SH-SY5Y (cell line): ENCODE measurements around the gene TOR2A.

Experiments used
- GATA2 ChIP-seq: IDR thresholded peaks from 2 replicates; pipeline ENCODE4 v1.6.1; 2011; ENCODE audit warnings: mild to moderate bottlenecking, low read depth, low read length
- GATA3 ChIP-seq: IDR thresholded peaks from 2 replicates; pipeline ENCODE4 v1.6.1; 2011; ENCODE audit warnings: low read depth, mild to moderate bottlenecking, low read length, moderate library complexity

TOR2A gene

GRCh38 chr9:127734747-127735529, at the start of gene TOR2A:
Gene TOR2A (minus strand): TSS chr9:127735294. CDS start chr9:127735270, 24 bp downstream.
- TF ChIP-seq GATA2, result no peak
- TF ChIP-seq GATA3, result no peak

GRCh38 chr9:127783111-127784008, 48.3 kb upstream of the TOR2A start:
- TF ChIP-seq GATA3 (no peak), GATA2 (no peak)

GRCh38 chr9:127781806-127782205, 46.7 kb upstream of the TOR2A start:
- no peak for TF ChIP-seq GATA2
- TF ChIP-seq GATA3, result no peak

DNA sequence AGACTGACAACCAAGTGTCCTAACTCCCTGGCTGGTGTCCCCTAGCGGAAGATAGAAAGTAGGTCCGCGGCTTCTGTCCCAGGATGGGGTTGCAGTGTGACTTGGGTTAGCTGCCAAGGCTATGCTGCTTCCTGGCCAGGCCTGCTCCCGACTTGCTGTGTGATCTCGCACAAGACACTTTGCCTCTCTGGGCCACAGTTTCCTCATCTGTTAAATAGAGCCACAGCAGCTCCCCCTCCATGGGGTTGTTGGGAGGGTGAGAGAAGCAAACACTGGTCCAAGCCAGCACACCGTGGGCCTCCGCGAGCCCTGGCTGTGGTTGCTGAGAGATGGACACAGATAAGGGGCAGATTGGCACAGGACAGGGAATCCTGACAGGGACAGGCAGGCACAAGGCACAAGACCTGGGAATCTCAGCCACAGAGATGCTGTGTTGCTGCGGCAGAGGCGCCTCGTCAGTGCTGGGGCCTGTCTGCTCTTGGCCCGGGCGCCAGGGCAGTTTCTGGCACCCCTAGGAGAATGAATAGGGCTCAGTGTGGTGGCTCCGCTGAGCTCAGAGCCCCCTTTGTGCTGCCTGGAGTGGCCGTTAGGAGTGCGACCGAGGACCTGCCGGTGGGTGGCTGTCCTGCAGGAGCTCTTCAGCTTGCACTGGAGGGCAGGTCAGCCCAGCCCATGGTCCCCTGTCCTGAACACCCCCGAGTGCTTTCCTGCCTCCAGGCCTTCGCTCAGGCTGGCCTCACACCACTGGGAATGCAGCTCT, 45.2 kb upstream of the TOR2A start:
- peak; percentile 93 for TF ChIP-seq GATA2
- TF ChIP-seq GATA3, result no peak; the same call in 1 of the 2 replicates

DNA sequence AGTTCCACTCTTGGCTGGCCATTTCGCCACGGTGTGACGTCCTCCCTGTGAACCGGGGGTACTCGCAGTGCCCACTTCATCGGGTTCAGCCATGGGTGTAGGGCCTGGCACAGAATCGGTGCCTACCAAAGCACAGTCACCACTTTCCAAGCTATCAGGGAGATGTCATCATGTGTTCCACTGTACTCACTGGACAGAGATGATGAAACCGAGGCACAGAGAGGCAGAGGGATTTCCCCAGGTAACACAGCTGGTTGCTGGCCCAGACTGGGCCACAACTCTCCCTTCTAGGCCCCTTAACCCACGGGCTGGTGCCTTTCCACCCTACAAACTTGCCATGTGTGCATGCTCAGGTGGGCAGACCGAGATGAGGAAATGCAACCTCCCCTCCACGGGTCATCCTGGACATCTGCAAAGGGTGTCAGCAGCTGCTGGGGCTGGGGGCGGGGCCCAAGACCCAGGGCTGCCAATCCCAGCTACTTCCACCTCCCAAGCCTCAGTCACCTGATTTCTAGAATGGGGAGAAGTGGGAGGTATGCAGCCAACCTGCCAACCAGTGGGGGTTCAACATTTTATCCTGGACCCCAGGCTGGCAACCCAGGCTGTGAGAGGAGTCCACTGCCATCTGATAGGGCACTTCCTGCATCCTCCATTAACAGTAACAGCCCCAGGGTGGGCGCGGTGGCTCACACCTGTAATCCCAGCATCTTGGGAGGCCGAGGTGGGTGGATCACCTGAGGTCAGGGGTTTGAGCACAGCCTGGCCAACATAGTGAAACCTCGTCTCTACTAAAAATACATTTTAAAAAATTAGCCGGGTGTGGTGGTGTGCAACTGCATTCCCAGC, 44.3 kb upstream of the TOR2A start:
- no peak for TF ChIP-seq GATA2
- no peak for TF ChIP-seq GATA3

GRCh38 chr9:127778280-127779135, 43.4 kb upstream of the TOR2A start, which contains the start of gene SH2D3C:
Gene SH2D3C (minus strand): TSS chr9:127778666. CDS start chr9:127778627, 39 bp downstream.
- TF ChIP-seq GATA2, result no peak
- TF ChIP-seq GATA3, result no peak

GRCh38 chr9:127777368-127777980, 42.4 kb upstream of the TOR2A start:
- no peak for TF ChIP-seq GATA3
- no peak for TF ChIP-seq GATA2

DNA sequence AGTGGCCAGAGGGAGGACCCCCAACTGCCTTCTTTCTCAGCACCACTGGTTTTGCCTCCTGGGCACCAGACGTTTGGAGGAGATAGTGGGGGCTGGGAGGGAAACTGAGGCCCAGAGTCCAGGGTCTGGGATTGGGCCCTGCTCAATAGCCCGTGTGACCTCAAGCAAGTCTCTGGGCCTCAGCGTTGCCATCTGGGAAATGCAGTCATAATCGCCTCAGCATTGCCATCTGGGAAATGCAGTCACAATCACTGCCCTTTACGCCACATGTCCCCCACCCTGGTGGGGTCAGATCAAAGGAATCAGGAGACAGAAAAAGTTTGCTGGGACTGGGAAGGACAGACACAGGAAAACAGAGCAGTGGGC, 41.8 kb upstream of the TOR2A start:
- TF ChIP-seq GATA2, result no peak
- no peak for TF ChIP-seq GATA3

- TF ChIP-seq GATA3 (no peak), GATA2 (no peak)
These were observed 41.3 kb upstream of the TOR2A start for GRCh38 chr9:127776195-127776923.

DNA sequence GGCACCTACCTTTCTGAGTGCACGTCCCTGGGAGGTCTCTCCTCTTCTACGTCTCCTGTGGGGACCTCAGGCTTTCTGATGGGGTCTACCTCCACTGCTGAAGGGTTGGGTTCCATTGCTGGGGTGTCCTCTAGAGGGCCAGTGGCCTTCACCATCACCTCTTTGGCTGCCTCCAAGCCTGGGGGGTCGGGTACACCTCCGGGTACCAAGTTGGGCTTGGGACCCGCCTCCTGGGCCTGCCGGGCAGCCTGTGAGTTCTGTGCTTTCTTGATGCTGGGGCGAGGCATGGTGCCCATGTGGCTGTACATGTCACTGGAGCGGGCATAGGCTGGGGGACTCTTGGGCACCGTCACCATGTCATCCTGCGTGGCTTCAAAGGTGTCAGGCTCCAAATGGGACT, 38.9 kb upstream of the TOR2A start:
- TF ChIP-seq GATA3 (no peak), GATA2 (no peak)

DNA sequence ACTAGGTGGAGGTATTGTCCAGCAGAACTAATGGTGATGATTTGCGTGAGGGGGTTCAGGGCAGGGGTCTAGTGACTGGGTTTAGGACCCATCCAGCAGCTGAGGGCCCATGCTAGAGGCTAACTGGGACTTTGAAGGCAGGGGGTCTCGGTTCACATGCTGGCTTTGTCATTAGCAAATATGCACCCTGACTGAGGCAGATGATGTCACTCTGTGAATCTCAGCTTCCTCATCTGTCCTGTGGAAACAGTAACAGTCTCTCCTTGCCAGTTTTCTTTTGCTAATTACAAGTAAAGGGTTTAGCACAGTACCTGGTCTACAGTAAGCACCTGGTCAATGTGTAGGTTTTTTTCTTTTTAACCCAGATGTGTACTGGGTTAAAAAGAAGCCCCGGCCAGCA, 38.2 kb upstream of the TOR2A start:
- TF ChIP-seq GATA3 (no peak), GATA2 (no peak)
